GM18867 (cell line): ENCODE measurements around the gene DEFB124.
"Not testable (repeated sequence)": the region's sequence is repeated elsewhere in the genome, so short reads cannot be mapped to it uniquely, and the experiment has no call there.

Source experiments
- ATAC-seq: cut with Tn5 transposase; IDR thresholded peaks from one replicate; pipeline ENCODE4 v1.9.1; 2021; ENCODE audit warnings: mild to moderate bottlenecking, moderate library complexity; ENCODE audit not compliant: unreplicated experiment

Gene DEFB124

GRCh38 chr20:31474758-31475427 lies at the start of gene DEFB124, which contains the start of gene REM1:
Gene DEFB124 (minus strand): TSS chr20:31475127. CDS start chr20:31473013, 2,114 bp downstream.
Gene REM1 (plus strand): TSS chr20:31475288. CDS start chr20:31476446, 1,158 bp downstream.
- no peak for ATAC-seq

GRCh38 chr20:31523361-31524283 lies 48.7 kb upstream of the DEFB124 start:
- ATAC-seq: no peak

- ATAC-seq: no peak
Measured at GRCh38 chr20:31522731-31523130, 47.8 kb upstream of the DEFB124 start.

DNA sequence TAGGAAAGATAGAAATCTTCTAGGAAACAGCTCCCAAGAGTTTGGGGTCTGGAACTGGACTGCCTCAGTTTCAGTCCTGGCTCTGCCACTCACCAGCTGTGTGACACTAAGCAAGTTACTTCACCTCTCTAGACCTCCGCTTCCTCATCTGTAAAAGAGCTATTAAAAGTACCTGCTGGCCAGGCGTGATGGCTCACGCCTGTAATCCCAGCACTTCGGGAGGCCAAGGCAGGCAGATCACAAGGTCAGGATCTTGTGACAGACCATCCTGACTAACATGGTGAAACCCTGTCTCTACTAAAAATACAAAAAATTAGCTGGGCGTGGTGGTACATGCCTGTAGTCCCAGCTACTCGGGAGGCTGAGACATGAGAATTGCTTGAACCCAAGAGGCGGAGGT lies 46.3 kb upstream of the DEFB124 start:
- ATAC-seq: not testable (repeated sequence)

GRCh38 chr20:31517373-31517772 lies 42.4 kb upstream of the DEFB124 start:
- ATAC-seq: no peak

GRCh38 chr20:31516651-31517050 lies 41.7 kb upstream of the DEFB124 start:
- no peak for ATAC-seq

DNA sequence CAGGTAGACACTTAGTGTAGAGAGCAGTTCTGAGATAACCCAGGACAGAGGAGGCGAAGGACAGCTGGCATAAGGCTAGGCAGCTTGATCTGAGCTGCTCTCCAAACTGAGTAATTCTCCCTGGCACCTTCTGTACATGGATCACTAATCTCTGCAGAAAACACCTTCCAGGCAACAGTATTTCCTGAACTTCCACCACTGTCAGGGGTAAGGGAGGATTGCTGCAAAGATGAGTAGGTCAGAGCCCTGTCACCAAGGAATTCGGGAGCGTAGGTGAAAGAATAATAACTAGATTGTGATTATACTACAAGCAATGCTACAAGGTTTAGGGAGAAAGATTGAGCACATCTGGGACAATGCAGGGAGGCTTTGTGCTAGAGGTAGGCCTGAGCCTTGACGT lies 41.2 kb upstream of the DEFB124 start:
- no peak for ATAC-seq

DNA sequence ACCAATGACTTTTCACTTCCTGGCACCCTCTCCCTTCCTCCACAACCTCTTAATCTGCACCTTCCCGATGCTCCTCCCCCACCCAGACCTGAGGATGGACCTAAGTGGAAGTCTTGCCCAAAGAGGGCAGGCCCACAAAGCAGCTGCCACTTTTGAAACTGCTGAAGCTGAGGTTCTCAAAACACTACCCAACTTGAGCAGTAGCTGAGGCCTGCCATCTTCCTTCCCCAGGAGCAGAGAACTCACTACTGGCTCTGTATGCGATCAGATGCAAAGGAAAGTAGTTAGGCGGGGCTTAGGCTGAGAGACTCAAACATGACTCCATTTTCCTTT lies 40.8 kb upstream of the DEFB124 start:
- no peak for ATAC-seq

- ATAC-seq: no peak
Measured at GRCh38 chr20:31515072-31515774, 40.3 kb upstream of the DEFB124 start.

GRCh38 chr20:31514154-31515071 lies 39.5 kb upstream of the DEFB124 start, which contains the start of gene HM13:
Gene HM13 (plus strand): TSS chr20:31514442. CDS start chr20:31514552, 110 bp downstream.
- ATAC-seq: peak; percentile 87

DNA sequence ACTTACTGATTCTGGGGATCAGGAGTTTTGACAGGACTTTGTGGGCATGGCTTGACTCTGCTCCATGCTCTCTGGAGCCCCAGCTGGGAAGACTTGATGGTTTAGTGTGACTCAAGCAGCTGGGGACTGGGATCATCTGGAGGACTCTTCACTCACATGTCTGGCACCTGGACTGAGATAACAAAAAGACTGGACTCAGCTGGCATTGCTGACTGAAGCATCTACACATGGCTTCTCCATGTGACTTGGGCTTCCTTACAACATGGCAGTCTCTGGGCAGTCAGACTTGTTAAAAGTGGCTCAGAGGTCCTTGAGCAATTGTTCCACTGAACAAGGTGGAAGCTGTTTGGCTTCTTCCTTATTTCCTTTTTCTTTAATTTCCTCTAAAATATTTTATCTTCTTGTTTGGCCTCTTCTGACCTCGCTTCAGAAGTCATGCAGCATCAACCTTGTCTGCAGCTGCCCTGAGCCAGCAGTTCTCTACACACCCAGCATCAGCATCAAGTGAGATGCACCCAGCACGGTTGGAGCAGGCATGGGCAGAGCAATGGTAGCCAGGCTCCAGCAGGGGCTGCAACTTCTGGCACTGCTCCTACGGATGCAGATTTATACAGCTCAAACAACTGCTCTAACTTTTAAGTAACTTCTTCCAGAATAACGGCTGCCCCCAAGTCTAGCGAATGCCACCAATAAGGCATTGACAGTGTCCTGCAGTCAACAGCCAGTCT lies 33.8 kb upstream of the DEFB124 start:
- ATAC-seq: no peak

- no peak for ATAC-seq
Measured at GRCh38 chr20:31505903-31506302, 31.0 kb upstream of the DEFB124 start.

- ATAC-seq: peak; percentile 96
Measured at GRCh38 chr20:31502884-31503673, 28.2 kb upstream of the DEFB124 start.

- no peak for ATAC-seq
Measured at GRCh38 chr20:31500527-31500926, 25.6 kb upstream of the DEFB124 start.

DNA sequence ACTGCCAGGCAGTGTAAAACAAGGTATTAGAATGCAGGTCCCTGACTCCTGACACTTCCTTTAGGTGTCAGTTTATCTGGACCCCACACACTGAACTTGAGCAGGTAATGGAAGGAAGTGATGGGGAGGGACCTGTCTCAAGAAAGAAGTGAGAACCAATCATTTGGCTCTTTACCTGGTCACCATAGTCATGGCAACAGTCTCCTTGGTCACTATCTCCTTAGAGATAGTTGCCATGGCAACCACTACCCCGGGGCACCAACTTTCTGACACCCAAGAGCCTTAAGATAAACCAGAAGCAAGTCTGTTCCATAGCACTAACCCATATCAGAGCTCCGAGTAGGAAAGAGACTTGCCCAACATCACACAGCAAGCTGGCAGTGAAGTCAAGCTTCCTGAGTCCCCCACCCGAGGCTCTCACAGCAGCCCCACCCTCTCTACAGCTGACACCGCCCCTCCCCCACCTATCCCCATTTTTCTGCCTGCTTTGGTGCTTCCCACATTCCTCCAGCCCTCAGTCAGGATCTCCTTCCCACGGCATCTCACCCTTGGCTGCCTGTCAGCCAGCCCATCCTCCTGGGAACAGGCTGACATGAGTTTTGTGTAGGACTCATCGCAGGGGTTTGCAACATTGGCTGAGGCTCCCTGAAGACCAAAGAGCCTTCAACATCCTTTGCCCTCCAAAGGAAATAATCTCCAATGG lies 23.1 kb upstream of the DEFB124 start:
- no peak for ATAC-seq

DNA sequence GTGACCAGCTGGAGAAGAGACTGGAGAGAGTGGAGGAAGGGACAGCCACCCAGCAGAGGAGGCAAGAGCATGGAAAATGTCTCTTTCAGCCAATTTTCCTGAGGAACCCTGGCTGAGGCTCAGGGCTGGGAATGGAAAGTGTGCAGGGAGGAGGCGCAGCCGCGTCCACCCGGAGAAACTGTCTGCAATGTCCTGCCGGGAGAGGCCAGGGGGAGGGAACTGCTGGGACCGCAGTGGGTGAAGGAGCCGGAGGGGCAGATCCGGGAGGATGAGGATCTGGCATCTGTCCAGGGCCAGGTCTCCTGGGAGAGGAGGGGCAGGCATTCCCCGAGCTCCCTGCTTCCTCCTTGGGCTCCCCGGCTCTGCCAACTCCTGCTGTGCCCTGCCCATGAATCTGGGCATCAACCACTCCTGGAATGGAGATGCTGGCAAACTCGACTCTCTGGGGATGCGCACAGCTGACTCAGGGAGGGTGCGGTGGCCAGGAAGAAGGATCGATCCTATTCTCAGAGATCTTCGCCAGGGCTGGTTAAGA lies 21.9 kb upstream of the DEFB124 start:
- ATAC-seq: no peak

- no peak for ATAC-seq
Measured at GRCh38 chr20:31494131-31494530, 19.2 kb upstream of the DEFB124 start.

- ATAC-seq: no peak
Measured at GRCh38 chr20:31490752-31491151, 15.8 kb upstream of the DEFB124 start.
